K562 (cell line): ENCODE measurements around the gene STK11. TPM values are rescaled to one million over a fixed set of nuclear protein-coding genes. Genes with fewer than 3 reads are reported as not detected.

ENCODE experiments used
- CBFA2T2 ChIP-seq: fragments of 450-650 bp; conservative IDR thresholded peaks from 2 replicates; pipeline ENCODE4 v1.6.1; 2017; ENCODE audit warnings: mild to moderate bottlenecking
- CREB3 ChIP-seq: fragments of 450-650 bp; conservative IDR thresholded peaks from 2 replicates; pipeline ENCODE4 v1.6.1; 2016; ENCODE audit warnings: missing genetic modification characterization, low read depth, mild to moderate bottlenecking, missing compliant biosample characterization, moderate library complexity
- CUX1 ChIP-seq: fragments of 200-800 bp; sonication (Bioruptor generic); IDR thresholded peaks from 2 replicates; pipeline ENCODE4 v1.6.1; 2016; ENCODE audit warnings: missing genetic modification characterization, missing compliant biosample characterization
- DPF2 ChIP-seq: fragments of 450-650 bp; IDR thresholded peaks from 2 replicates; pipeline ENCODE4 v1.6.1; 2016
- GABPB1 ChIP-seq: sonication (generic); formaldehyde crosslinking; IDR thresholded peaks from 2 replicates; pipeline ENCODE4 v1.8.0; 2022; ENCODE audit warnings: mild to moderate bottlenecking, missing genetic modification reagents
- MNT ChIP-seq, 2 experiments: fragments of 450-650 bp; conservative IDR thresholded peaks; 2 replicates each; pipeline ENCODE4 v1.6.1; 2017; ENCODE audit warnings: mild to moderate bottlenecking in 2 of 2, moderate library complexity in 2 of 2
- PKNOX1 ChIP-seq: fragments of 450-650 bp; IDR thresholded peaks from 2 replicates; pipeline ENCODE4 v1.6.1; 2016
- SRSF3 ChIP-seq: fragments of 200-400 bp; formaldehyde crosslinking; IDR thresholded peaks from 2 replicates; pipeline ENCODE4 v1.6.1; 2016; ENCODE audit warnings: mild to moderate bottlenecking, low read length, moderate library complexity; ENCODE audit not compliant: insufficient read depth
- TBP ChIP-seq: optimal IDR thresholded peaks from 2 replicates; pipeline ENCODE3; 2011; ENCODE audit warnings: low read depth, low read length, improper control_type of control experiment
- ZBED1 ChIP-seq: IDR thresholded peaks from 2 replicates; pipeline ENCODE4 v1.6.1; 2014
- ZBTB49 ChIP-seq: sonication (generic); formaldehyde crosslinking; IDR thresholded peaks from 2 replicates; pipeline ENCODE4 v1.8.0; 2022; ENCODE audit warnings: missing genetic modification reagents, mild to moderate bottlenecking, borderline replicate concordance
- ZNF133 ChIP-seq: fragments of 250-450 bp; sonication (Bioruptor Pico); IDR thresholded peaks from 2 replicates; pipeline ENCODE4 v1.4.0; 2020; ENCODE audit warnings: mild to moderate bottlenecking
- ZNF232 ChIP-seq: sonication (generic); formaldehyde crosslinking; IDR thresholded peaks from 2 replicates; pipeline ENCODE4 v1.8.0; 2022; ENCODE audit warnings: mild to moderate bottlenecking, missing genetic modification reagents
- ZNF551 ChIP-seq: fragments of 250-450 bp; sonication (Bioruptor Pico); IDR thresholded peaks from 2 replicates; pipeline ENCODE4 v1.5.0; 2021; ENCODE audit warnings: mild to moderate bottlenecking, moderate library complexity
- polyA plus RNA-seq, 8 experiments: library from polyadenylated mRNA; depleted of rRNA in 4 of 8; stranded (reverse) in 5 of 8; unstranded in 3 of 8; fragments of >200 nt; fragmentation: Nextera tagmentation in 2 of 8; fragmentation: Illumina TruSeq in 1 of 8; extraction: Ambion mirVana in 2 of 8; extraction: Trizol in 1 of 8; gene quantifications; 2 replicates each; pipeline versions ENCODE4 v1.2.1 to v1.2.3, GENCODE V29; 2011 to 2014; ENCODE audit warnings: inconsistent platforms in 1 of 8, missing spikeins in 1 of 8
- total RNA-seq, 7 experiments: library from RNA; depleted of rRNA in 6 of 7; stranded (reverse); fragments of >200 nt in 6 of 7; fragmentation: Illumina TruSeq in 2 of 7; extraction: Trizol in 2 of 7; gene quantifications; 2 replicates each; pipeline versions ENCODE4 v1.2.1 to v1.2.3, GENCODE V29; 2011 to 2021; ENCODE audit warnings: low replicate concordance in 1 of 7

The STK11 gene
- total and polyA plus RNA-seq, 9 of the 15 experiments (the other 6 are each of a cell fraction or from before 2014, with no cell fraction given), result 0.15 to 96.5 (median 31.7) TPM

- TF ChIP-seq CUX1 (no peak), ZBED1 (peak; percentile 82; the same call in 1 of the 2 replicates), TBP (peak; percentile 57), CREB3 (0 out of 2 replicates have a peak, but pooled peaks have one; percentile 44), SRSF3 (no peak), ZNF551 (CRISPR knock-in tag) (no peak), ZNF133 (CRISPR knock-in tag) (no peak), CBFA2T2 (peak; percentile 85), ZBTB49 (CRISPR knock-in tag) (no peak), ZNF232 (CRISPR knock-in tag) (no peak), MNT (conservative IDR thresholded peaks at IDR 0.05) (peak; percentile 97), GABPB1 (CRISPR knock-in tag) (peak; percentile 61; the same call in 1 of the 2 replicates), PKNOX1 (peak; percentile 97), DPF2 (no peak)
Measured at GRCh38 chr19:1275260-1275975, 69.8 kb downstream of the STK11 start, which contains the start of gene FAM174C (continued).
